Measurements from ENCODE around the gene WBP1L. TPM values are rescaled to one million over a fixed set of nuclear protein-coding genes. Genes with fewer than 3 reads are reported as not detected.
"Not testable (repeated sequence)": the region's sequence is repeated elsewhere in the genome, so short reads cannot be mapped to it uniquely, and the experiment has no call there.

Gene WBP1L
- total RNA-seq, 3 donors from 2014 or later: 12.8 to 15.1 (median 14.0) TPM

DNA sequence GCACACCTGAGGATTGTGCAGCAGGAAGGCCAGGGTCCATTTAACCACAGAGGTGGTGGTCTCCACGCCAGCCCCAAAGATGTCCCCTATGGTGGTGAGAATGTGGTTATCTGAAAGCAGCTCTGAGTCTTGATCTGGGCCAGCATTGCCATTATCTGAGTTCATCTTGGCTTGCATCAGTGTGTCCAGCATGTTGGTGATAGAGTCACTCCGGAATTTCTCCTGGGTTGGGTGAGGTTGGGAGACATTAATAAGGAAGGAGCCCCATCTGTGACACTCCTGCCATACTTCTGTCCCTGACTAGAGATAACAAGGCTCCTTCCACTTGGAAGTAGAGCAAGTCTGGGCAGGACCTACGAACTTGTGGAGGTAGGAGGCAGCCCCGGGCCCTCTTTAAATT is 89.2 kb downstream of the WBP1L start:
- DNase-seq (no peak), ATAC-seq (no peak)
- Mint-ChIP-seq H3K27me3 (ENCODE audit: low read depth) (peaks cover 1% of the 10 kb centered on the region), H3K9me3 (peaks cover 5% of the 10 kb centered on the region), H3K4me3 (no peak overlapping the region), H3K36me3 (ENCODE audit: insufficient read depth) (peaks cover 2% of the 10 kb centered on the region), H3K4me1 (ENCODE audit: low read depth) (peaks cover 1% of the 10 kb centered on the region)

DNA sequence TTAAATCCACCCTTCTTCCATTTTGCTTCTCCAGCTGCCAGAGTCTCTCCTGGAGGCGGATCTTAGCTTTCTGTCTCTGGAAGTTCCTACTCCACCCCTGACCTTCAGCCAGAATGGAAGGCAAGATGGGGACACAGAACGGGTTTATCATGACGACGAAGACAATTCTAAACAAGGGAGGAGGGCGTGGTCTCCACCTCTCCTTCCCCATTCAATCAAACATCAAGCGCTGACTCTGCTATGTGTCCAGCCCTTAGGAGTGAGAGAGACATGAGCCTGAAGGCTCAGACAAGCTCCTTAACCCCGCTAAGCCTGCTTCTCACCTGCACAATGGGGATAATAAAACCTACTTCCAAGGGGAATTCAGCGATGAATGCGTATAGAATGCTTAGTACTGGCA is 90.4 kb downstream of the WBP1L start:
- DNase-seq: no peak
- Mint-ChIP-seq H3K36me3 (ENCODE audit: insufficient read depth) (peaks cover 2% of the 10 kb centered on the region), H3K9me3 (peaks cover 9% of the 10 kb centered on the region), H3K4me3 (no peak overlapping the region), H3K27me3 (ENCODE audit: low read depth) (peaks cover 3% of the 10 kb centered on the region), H3K4me1 (ENCODE audit: low read depth) (peaks cover 1% of the 10 kb centered on the region)
- ATAC-seq: no peak

DNA sequence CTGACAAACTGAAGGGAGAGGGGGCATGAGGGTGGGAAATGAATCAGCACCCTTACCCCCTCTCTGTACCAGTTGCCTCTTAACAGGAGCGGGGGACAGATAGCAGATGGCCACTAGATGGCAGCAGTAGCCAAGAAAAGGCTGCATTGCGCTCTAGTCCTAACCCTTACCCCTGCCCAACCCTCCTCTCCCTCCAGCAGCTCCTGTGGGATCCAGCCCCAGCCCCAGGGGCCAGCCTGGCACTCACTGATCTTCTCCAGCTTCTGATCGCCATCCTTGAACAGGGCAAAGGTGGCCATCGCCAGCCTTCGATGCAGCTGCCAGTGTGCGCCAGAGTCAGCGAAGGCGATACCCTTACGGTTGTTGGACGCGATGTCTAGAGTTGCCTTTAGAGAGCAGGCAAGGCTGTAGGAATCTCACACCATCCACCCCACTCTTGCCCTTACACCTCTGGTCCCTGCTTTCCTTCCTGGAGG is 91.3 kb downstream of the WBP1L start:
- peaks cover 3% of the 10 kb centered on the region for H3K27me3 Mint-ChIP-seq (ENCODE audit: low read depth)
- ATAC-seq (peak; percentile 98), DNase-seq (peak; percentile 73)
- peaks cover 1% of the 10 kb centered on the region for H3K36me3 Mint-ChIP-seq (ENCODE audit: insufficient read depth)
- H3K4me3 Mint-ChIP-seq: no peak overlapping the region
- peaks cover 1% of the 10 kb centered on the region for H3K4me1 Mint-ChIP-seq (ENCODE audit: low read depth)
- peaks cover 9% of the 10 kb centered on the region for H3K9me3 Mint-ChIP-seq

DNA sequence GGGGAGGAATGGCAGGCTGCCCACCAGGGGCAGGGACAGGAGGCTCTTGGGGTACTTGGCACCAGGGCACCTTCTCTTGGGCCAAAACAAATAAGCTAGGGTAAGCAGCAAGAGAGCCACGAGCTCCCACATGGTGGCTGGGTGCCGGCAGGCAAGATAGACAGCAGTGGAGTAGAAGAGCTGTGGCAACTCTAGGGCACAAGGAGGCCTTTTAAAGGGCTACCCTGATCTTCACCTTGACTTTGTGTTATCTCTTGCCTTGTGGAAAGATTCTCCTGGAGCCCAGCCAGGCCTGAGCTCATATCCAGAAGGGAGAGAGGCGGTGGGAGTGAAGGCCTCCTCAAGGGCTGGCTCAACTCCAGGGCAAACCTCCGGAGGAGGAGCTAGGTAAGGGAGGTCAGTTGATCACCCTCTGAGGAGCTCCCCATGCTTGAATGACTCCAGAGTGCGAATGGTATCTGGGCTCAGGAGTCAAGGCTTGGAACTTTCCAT is 93.5 kb downstream of the WBP1L start, which contains the start of gene CYP17A1:
Gene CYP17A1 (minus strand): TSS at position 184 of the 492 bp plus-strand sequence. CDS start 52 bp downstream, at position 132.
- Mint-ChIP-seq H3K4me1 (ENCODE audit: low read depth) (peaks cover 1% of the 10 kb centered on the region), H3K36me3 (ENCODE audit: insufficient read depth) (no peaks in the 10 kb centered on the region), H3K9me3 (peaks cover 9% of the 10 kb centered on the region), H3K27me3 (ENCODE audit: low read depth) (peaks cover 3% of the 10 kb centered on the region), H3K4me3 (no peak within 1 kb of the TSS)
- no peak for ATAC-seq
- no peak for DNase-seq

DNA sequence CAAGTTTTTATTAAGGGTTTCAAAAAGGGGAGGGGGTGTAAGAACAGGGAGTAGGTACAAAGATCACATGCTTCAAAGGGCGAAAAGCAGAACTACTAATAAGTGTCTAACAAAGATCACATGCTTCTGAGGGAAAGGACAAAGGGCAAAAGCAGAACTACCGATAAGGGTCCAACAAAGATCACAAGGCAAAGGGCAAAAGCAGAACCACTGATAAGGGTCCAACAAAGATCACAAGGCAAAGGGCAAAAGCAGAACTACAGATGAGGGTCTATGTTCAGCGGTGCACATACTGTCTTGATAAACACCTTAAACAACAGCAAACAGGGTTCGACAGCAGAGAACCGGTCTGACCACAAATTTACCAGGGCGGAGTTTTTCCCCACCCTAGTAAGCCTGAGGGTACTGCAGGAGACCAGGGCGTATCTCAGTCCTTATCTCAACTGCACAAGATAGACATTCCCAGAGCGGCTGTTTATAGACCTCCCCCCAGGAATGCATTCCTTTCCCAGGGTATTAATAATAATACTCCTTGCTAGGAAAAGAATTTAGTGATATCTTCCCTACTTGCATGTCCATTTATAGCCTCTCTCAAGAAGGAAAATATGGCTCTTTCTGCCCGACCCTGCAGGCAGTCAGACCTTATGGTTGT is 94.7 kb downstream of the WBP1L start:
- not testable (repeated sequence) for H3K27me3 Mint-ChIP-seq (ENCODE audit: low read depth); H3K4me1 Mint-ChIP-seq (ENCODE audit: low read depth); H3K4me3 Mint-ChIP-seq; H3K36me3 Mint-ChIP-seq (ENCODE audit: insufficient read depth); H3K9me3 Mint-ChIP-seq; ATAC-seq; DNase-seq

DNA sequence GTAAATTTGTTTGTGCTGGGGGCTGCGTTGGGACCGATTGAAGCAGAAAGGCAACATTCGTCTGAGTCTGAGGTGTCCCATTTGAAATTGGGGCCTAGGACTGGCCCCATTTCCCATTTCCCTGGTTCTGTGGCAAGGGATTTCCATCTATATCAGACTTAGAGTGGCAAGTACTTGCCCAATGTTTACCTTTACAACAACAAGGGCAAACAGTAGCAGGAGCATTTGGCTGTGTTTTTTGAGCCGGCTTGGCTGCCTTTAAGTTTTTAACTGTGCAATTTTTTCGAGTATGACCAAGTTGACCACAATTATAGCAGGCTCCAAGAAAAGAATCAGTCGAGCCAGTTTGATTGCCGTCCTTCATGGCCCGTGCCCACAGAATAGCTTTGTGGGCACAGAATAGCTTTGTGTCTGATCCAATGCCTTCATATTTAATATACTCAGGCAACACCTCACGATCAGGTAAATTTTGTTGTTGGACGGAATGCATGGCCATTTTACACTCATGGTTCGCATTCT is 98.1 kb downstream of the WBP1L start:
- Mint-ChIP-seq H3K4me3 (no peak overlapping the region), H3K27me3 (ENCODE audit: low read depth) (peaks cover 3% of the 10 kb centered on the region), H3K36me3 (ENCODE audit: insufficient read depth) (no peaks in the 10 kb centered on the region), H3K9me3 (peaks cover 14% of the 10 kb centered on the region), H3K4me1 (ENCODE audit: low read depth) (no peaks in the 10 kb centered on the region)
- ATAC-seq: no peak
- no peak for DNase-seq

DNA sequence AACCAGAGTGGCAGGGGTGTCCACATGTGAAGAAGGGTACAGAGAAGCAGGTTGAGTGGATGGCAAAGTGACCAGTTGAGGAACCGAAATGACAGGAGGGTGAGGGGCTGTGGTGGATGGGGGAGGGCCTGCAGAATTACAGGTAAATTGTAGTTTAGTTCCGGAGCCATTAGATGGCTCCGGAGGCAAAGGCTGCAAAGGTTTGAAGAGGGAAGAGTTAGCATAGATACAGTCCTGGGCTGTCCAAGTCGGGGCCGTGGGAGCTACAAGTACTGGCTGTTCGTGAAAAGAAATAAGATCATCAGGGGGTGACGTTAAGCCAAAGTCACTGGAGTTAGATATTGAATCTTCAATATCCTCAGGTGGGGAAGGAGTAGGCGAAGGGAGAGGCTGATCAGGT is 99.4 kb downstream of the WBP1L start:
- not testable (repeated sequence) for H3K4me3 Mint-ChIP-seq; H3K36me3 Mint-ChIP-seq (ENCODE audit: insufficient read depth); H3K4me1 Mint-ChIP-seq (ENCODE audit: low read depth); H3K27me3 Mint-ChIP-seq (ENCODE audit: low read depth); ATAC-seq; H3K9me3 Mint-ChIP-seq; DNase-seq

DNA sequence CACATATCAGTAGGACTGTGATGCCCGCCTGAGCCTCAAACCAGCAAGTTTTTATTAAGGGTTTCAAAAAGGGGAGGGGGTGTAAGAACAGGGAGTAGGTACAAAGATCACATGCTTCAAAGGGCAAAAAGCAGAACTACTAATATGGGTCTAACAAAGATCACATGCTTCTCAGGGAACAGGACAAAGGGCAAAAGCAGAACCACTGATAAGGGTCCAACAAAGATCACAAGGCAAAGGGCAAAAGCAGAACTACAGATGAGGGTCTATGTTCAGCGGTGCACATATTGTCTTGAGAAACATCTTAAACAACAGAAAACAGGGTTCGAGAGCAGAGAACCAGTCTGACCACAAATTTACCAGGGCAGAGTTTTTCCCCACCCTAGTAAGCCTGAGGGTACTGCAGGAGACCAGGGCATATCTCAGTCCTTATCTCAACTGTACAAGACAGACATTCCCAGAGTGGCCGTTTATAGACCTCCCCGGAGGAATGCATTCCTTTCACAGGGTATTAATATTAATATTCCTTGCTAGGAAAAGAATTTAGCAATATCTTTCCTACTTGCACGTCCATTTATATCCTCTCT is 100.5 kb downstream of the WBP1L start:
- not testable (repeated sequence) for ATAC-seq; H3K4me3 Mint-ChIP-seq; DNase-seq; H3K36me3 Mint-ChIP-seq (ENCODE audit: insufficient read depth); H3K27me3 Mint-ChIP-seq (ENCODE audit: low read depth); H3K9me3 Mint-ChIP-seq; H3K4me1 Mint-ChIP-seq (ENCODE audit: low read depth)

DNA sequence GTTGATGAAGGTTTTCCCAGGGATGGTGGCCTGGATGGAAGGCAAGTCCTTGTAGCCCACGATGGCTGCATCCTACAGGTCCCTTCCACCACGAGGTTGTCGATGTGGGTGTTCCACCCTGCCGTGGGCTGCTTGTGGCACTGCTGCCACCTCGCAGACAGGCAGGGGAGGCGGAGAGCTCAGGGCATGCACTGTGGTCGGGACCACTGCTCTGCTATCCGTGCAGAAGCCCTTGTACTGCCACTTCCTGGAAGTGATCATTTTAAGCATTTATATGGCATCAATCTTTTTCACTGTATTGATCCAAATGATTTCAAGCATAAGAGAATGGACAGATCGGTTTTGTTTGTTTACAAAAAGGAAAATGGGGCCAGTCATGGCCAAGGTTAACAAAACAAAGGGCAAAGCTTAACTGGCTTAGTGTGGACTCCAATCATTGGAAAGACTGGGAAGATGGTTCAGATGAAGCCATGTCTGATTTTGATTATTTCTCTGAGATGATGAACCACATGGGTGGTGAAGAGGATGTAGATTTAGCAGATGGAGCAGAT is 101.7 kb downstream of the WBP1L start:
- Mint-ChIP-seq H3K27me3 (ENCODE audit: low read depth) (no peaks in the 10 kb centered on the region), H3K36me3 (ENCODE audit: insufficient read depth) (no peaks in the 10 kb centered on the region), H3K4me3 (no peak overlapping the region), H3K4me1 (ENCODE audit: low read depth) (no peaks in the 10 kb centered on the region), H3K9me3 (peaks cover 5% of the 10 kb centered on the region)
- DNase-seq: no peak
- ATAC-seq: no peak

DNA sequence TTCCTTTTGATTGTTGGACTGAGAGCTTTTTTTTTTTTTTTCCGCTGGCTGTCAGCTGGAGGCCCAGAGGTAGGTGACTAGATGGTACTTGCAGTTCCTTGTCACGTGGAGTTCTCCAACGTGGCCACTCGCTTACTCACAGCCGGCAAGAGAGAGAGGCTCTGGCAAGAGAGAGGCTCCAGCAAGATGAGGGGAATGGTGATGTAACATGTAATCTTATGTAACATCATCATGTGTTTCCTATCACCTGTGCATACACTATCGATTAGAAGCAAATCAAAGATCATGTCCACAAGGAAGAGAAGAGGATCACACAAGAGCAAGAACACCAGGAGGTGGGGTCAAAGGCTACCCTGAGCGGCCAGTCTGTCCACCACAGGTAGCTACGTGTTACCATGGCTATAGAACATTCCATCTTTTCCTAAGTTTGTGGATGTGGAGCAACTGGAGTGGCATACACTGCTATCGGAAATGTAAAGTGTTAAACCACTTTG is 106.3 kb downstream of the WBP1L start:
- no peaks in the 10 kb centered on the region for H3K9me3 Mint-ChIP-seq
- no peak overlapping the region for H3K4me3 Mint-ChIP-seq
- DNase-seq: no peak
- H3K36me3 Mint-ChIP-seq (ENCODE audit: insufficient read depth): no peaks in the 10 kb centered on the region
- ATAC-seq: no peak
- H3K4me1 Mint-ChIP-seq (ENCODE audit: low read depth): peaks cover 5% of the 10 kb centered on the region
- no peaks in the 10 kb centered on the region for H3K27me3 Mint-ChIP-seq (ENCODE audit: low read depth)

DNA sequence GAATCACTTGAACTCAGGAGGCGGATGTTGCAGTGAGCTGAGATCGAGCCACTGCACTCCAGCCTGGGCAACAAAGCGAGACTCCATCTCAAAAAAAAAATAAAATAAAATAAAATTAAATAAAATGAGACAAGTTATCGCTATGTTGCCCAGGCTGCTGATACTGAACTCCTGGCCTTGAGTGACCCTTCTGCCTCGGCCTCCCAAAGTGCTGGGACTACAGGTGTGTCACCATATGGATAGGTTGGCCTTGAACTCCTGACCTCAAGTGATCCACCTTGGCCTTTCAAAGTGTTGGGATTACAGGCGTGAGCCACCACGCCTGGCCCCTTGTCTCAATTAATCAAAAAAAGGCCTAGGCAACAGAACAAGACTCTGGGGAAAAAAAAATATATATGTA is 109.5 kb downstream of the WBP1L start:
- H3K4me3 Mint-ChIP-seq; H3K27me3 Mint-ChIP-seq (ENCODE audit: low read depth); H3K36me3 Mint-ChIP-seq (ENCODE audit: insufficient read depth); DNase-seq; ATAC-seq; H3K9me3 Mint-ChIP-seq: not testable (repeated sequence)
- H3K4me1 Mint-ChIP-seq (ENCODE audit: low read depth): peaks cover 17% of the 10 kb centered on the region

DNA sequence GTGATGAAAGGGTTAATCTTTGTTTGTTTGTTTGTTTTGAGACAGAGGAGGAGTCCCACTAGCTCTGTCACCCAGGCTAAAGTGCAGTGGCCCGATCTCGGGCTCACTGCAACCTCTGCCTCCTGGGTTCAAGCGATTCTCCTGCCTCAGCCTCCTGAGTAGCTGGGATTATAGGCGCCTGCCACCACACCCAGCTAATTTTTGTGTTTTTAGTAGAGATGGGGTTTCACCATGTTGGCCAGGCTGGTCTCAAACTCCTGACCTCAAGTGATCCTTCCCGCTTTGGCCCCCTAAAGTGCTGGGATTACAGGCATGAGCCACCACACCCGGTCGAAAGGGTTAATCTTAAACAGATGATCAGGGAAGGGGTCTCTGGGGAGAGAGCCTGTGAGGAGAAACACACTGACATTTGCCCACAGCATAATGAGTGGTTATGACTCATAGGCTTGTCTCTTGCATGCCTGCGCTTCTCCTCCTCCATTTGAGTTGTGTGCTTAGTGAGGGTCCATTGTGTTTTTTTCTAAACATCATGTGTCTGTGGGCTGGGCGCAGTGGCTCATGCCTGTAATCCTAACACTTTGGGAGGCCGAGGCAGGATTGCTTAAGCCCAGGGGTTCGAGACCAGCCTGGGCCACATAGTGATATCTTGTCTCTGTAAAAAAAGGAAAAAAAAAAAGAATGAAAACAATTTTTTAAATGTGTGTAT is 112.1 kb downstream of the WBP1L start:
- DNase-seq; H3K36me3 Mint-ChIP-seq (ENCODE audit: insufficient read depth); H3K9me3 Mint-ChIP-seq; H3K27me3 Mint-ChIP-seq (ENCODE audit: low read depth); ATAC-seq: not testable (repeated sequence)
- peaks cover 19% of the 10 kb centered on the region for H3K4me1 Mint-ChIP-seq (ENCODE audit: low read depth)
- H3K4me3 Mint-ChIP-seq: peak overlapping the region; percentile 8

DNA sequence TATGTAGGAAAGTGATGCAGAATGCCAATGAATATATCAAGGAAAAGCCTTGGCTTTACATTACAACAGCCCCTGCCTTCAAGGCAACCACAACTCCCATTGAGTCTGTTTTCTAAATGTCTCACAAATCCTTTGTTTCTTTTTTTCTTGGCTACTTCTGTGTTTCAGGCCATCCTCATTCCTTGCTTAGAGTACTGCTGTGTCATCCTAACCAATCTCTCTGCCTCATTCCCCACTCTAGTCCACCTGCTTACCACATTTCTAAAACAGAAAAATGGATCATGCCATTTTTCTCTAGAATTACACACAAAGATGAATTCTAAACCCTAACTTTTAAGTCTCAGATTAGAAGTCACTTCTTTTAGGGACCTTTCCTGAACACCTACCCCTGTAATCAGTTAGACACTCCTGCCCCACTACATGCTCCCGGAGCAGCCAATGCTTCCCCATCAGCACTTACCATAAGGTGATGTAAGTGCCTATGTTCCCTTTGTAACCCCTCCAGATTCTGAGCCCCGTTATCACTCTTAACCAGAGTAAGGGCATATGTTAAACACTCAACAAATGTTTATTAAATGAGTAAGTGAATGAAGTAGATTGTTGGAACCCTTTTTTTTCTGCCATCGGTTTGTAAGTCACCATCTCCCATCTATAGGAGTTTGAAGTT is 113.1 kb downstream of the WBP1L start:
- ATAC-seq (no peak), DNase-seq (no peak)
- H3K36me3 Mint-ChIP-seq (ENCODE audit: insufficient read depth): peaks cover 12% of the 10 kb centered on the region
- peak overlapping the region; percentile 50 for H3K4me3 Mint-ChIP-seq
- peaks cover 19% of the 10 kb centered on the region for H3K4me1 Mint-ChIP-seq (ENCODE audit: low read depth)
- no peaks in the 10 kb centered on the region for H3K9me3 Mint-ChIP-seq
- H3K27me3 Mint-ChIP-seq (ENCODE audit: low read depth): no peaks in the 10 kb centered on the region

DNA sequence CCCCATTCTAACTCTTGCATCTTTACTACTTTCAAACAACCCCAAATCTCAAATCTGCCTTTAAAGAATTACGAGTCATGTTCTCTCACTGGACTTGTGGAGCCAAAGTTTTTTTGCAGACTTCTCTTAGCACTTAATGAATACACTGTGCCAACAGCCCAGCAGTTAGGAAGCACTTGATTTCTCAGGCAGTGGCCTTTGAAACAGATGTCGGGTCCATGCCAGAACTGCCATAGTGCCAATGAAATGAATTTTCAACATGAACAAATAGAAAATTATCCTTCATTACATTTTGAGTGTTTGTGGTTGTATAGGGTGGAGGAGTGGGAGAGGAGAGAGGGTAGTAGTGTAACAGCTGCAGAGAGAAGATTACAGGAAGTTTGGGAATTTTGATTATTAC is 116.2 kb downstream of the WBP1L start:
- no peaks in the 10 kb centered on the region for H3K9me3 Mint-ChIP-seq
- peaks cover 14% of the 10 kb centered on the region for H3K4me1 Mint-ChIP-seq (ENCODE audit: low read depth)
- peaks cover 24% of the 10 kb centered on the region for H3K36me3 Mint-ChIP-seq (ENCODE audit: insufficient read depth)
- no peaks in the 10 kb centered on the region for H3K27me3 Mint-ChIP-seq (ENCODE audit: low read depth)
- DNase-seq (no peak), ATAC-seq (no peak)
- no peak overlapping the region for H3K4me3 Mint-ChIP-seq

All from activated T-cell treated with anti-CD3 and anti-CD28 coated beads, Interleukin-2, amount 50 U/mL, for 4 hours (primary cell).